Measurements from ENCODE around the gene C1QL2.

Gene C1QL2

DNA sequence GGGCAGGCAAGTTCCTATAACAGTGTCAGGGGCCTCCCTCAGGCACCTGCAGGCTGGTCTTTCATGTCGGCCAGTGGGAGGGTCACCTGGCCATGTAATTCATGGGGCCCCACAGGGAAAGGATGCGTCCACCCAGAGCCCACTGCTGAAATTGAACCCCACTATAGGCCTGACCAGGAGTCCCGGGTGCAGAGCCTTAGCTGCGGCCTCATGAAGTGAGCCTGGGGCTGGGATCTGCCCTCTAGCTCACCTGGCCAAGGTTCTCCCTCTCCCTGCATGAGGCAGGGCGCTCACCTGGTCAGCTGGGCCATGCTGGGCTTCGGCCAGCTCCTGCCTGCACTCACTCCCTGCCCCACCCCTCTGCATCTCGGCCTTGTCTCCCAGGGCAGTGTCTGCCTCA is 41.1 kb downstream of the C1QL2 start:
- TF ChIP-seq YY1 (IDR thresholded peaks at IDR 0.05; ENCODE audit: low read depth) (no peak), TEAD4 (IDR thresholded peaks at IDR 0.05) (no peak), CREB1 (IDR thresholded peaks at IDR 0.05; ENCODE audit: low read depth) (no peak), EP300 (IDR thresholded peaks at IDR 0.05; ENCODE audit: borderline replicate concordance) (no peak), TAF1 (IDR thresholded peaks at IDR 0.05; ENCODE audit: low read depth) (no peak), RAD21 (IDR thresholded peaks at IDR 0.05; ENCODE audit: low read depth) (no peak), ZBTB7A (IDR thresholded peaks at IDR 0.05; ENCODE audit: low read depth) (no peak), NFIC (IDR thresholded peaks at IDR 0.05) (no peak), FOXM1 (IDR thresholded peaks at IDR 0.05; ENCODE audit: borderline replicate concordance, low read depth) (no peak), CEBPB (IDR thresholded peaks at IDR 0.05) (no peak), EGR1 (IDR thresholded peaks at IDR 0.05) (no peak), TCF12 (IDR thresholded peaks at IDR 0.05; ENCODE audit: low read depth) (no peak)
- TF ChIP-seq, protein P1, sequence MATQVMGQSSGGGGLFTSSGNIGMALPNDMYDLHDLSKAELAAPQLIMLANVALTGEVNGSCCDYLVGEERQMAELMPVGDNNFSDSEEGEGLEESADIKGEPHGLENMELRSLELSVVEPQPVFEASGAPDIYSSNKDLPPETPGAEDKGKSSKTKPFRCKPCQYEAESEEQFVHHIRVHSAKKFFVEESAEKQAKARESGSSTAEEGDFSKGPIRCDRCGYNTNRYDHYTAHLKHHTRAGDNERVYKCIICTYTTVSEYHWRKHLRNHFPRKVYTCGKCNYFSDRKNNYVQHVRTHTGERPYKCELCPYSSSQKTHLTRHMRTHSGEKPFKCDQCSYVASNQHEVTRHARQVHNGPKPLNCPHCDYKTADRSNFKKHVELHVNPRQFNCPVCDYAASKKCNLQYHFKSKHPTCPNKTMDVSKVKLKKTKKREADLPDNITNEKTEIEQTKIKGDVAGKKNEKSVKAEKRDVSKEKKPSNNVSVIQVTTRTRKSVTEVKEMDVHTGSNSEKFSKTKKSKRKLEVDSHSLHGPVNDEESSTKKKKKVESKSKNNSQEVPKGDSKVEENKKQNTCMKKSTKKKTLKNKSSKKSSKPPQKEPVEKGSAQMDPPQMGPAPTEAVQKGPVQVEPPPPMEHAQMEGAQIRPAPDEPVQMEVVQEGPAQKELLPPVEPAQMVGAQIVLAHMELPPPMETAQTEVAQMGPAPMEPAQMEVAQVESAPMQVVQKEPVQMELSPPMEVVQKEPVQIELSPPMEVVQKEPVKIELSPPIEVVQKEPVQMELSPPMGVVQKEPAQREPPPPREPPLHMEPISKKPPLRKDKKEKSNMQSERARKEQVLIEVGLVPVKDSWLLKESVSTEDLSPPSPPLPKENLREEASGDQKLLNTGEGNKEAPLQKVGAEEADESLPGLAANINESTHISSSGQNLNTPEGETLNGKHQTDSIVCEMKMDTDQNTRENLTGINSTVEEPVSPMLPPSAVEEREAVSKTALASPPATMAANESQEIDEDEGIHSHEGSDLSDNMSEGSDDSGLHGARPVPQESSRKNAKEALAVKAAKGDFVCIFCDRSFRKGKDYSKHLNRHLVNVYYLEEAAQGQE (IDR thresholded peaks at IDR 0.05; ENCODE audit: low read depth), result no peak
- TF ChIP-seq, protein P2, sequence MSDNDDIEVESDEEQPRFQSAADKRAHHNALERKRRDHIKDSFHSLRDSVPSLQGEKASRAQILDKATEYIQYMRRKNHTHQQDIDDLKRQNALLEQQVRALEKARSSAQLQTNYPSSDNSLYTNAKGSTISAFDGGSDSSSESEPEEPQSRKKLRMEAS (IDR thresholded peaks at IDR 0.05), result no peak
- TF ChIP-seq, protein P3, sequence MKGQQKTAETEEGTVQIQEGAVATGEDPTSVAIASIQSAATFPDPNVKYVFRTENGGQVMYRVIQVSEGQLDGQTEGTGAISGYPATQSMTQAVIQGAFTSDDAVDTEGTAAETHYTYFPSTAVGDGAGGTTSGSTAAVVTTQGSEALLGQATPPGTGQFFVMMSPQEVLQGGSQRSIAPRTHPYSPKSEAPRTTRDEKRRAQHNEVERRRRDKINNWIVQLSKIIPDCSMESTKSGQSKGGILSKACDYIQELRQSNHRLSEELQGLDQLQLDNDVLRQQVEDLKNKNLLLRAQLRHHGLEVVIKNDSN (IDR thresholded peaks at IDR 0.05), result no peak

DNA sequence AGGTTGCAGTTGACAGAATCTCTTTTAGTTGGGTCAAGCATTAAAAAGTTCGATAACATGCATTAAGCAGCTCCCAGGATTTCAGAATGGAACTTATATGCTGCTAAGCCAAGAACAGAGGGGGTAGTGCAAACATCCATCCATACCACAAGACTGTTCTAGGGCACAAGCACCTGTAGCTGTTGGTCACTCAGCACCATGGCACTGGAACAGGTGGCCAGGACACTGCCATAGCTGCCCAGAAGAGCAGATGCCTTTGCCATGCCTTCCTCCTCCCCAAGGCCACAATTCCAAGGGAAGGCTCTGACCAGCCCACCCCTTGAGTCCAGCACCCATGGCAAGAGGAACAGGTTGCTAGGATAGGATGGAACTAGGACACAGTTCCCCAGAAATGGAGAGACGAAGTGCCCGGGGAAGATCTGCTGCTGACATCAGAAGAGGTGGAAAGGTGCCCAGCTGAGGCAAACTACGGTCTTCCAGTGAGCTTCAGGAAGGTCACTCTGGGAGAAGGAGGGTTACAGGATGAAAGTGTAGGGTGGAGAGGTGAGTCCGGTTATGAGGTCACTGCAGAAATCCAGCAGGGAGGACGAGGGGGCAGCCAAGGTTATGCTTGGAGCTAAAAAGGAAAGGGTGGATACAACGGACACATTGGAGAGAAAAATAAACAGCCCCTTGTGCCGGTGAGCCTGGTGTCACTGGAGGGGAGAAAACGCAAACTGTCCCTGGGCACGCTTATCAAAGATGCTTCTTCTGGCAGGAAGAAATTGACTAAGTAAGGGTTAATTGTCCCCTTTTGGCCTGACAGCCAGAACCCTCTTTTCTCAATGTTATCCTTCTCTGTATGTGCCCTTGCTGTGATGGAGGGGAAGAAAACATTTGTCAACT is 41.9 kb downstream of the C1QL2 start:
- no peak for TF ChIP-seq TAF1 (IDR thresholded peaks at IDR 0.05; ENCODE audit: low read depth)
- TF ChIP-seq TEAD4 (IDR thresholded peaks at IDR 0.05), result no peak
- no peak for TF ChIP-seq TCF12 (IDR thresholded peaks at IDR 0.05; ENCODE audit: low read depth)
- no peak for TF ChIP-seq NFIC (IDR thresholded peaks at IDR 0.05)
- TF ChIP-seq EP300 (IDR thresholded peaks at IDR 0.05; ENCODE audit: borderline replicate concordance), result no peak

DNA sequence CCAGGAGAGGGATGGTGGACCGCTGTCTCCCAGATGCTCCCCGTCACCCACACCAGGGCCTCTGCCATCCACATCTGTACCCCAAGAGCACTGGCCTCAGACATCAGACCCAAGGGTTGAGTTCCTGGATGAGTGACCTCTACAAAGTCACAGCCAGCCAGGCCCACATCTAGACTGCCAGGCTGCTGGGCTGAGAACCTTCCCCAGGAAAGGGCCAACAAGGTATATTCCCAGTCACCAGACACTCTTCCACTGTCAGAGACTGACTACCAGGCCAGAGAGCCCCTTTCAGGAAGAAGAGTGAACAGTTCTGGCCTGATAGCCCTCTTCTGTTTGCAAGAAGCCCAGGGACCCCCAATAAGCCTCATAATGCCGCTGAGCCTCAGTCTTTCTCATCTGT is 44.3 kb downstream of the C1QL2 start:
- TF ChIP-seq FOXM1 (IDR thresholded peaks at IDR 0.05; ENCODE audit: borderline replicate concordance, low read depth), result no peak
- no peak for TF ChIP-seq EP300 (IDR thresholded peaks at IDR 0.05; ENCODE audit: borderline replicate concordance)
- no peak for TF ChIP-seq TEAD4 (IDR thresholded peaks at IDR 0.05)
- no peak for TF ChIP-seq CEBPB (IDR thresholded peaks at IDR 0.05)
- no peak for TF ChIP-seq CREB1 (IDR thresholded peaks at IDR 0.05; ENCODE audit: low read depth)

DNA sequence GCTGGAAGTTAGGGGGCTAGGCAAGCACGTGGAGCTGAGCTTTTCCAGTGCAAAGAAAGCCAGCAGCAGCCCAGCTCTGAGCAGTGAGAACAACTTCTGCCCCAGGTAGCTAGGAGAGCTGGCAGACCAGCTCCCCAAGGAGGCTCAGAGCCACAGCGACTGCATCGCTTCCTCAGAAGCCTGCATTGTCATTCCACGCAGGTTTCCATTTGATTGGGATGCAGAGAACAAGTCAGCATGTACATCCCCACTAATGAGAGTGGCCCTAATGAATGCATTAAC is 45.1 kb downstream of the C1QL2 start:
- TF ChIP-seq, protein P1 (IDR thresholded peaks at IDR 0.05; ENCODE audit: low read depth), result no peak
- TF ChIP-seq, protein P3 (IDR thresholded peaks at IDR 0.05), result no peak
- TF ChIP-seq FOXM1 (IDR thresholded peaks at IDR 0.05; ENCODE audit: borderline replicate concordance, low read depth) (no peak), EGR1 (IDR thresholded peaks at IDR 0.05) (no peak), YY1 (IDR thresholded peaks at IDR 0.05; ENCODE audit: low read depth) (no peak), TCF12 (IDR thresholded peaks at IDR 0.05; ENCODE audit: low read depth) (no peak), RAD21 (IDR thresholded peaks at IDR 0.05; ENCODE audit: low read depth) (no peak), ZBTB7A (IDR thresholded peaks at IDR 0.05; ENCODE audit: low read depth) (no peak), TAF1 (IDR thresholded peaks at IDR 0.05; ENCODE audit: low read depth) (no peak), NFIC (IDR thresholded peaks at IDR 0.05) (no peak), CEBPB (IDR thresholded peaks at IDR 0.05) (no peak), TEAD4 (IDR thresholded peaks at IDR 0.05) (no peak), CREB1 (IDR thresholded peaks at IDR 0.05; ENCODE audit: low read depth) (no peak), EP300 (IDR thresholded peaks at IDR 0.05; ENCODE audit: borderline replicate concordance) (no peak)
- TF ChIP-seq, protein P2 (IDR thresholded peaks at IDR 0.05), result no peak

DNA sequence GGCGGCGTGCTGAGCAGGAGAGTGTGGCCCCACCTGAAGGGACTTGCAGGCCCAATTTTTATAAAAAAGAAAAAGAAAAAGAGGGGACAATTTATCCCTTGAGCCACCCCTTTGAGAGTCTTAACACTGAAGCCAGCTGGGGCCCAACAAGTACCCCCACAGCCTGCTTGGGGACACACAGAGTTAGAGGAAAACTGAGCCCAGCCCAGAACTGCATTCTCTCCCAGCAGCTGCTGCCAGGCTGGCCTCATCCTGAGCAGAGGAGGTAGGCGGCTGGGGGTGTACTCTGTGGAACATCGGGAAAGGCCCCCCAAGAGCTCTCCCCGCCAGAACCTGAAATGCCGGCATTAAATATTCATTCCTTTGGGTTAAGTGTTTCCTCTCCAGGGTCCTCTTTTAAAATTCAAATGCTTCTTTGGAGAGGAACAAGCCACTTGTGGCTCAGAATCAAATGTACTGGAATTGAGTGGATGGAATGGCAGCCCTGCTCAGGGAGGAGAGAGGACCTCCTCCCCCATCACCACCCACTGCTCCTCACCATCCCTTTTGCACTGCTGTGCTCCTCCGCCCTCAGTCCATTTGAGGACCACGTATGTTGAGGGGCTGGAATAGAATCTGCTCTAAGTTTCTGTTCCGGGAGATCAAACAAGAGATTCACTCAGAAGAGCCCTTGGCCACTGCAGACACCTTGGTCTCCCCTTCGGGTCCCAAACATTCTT is 45.6 kb downstream of the C1QL2 start:
- no peak for TF ChIP-seq TCF12 (IDR thresholded peaks at IDR 0.05; ENCODE audit: low read depth)
- TF ChIP-seq ZBTB7A (IDR thresholded peaks at IDR 0.05; ENCODE audit: low read depth), result no peak
- TF ChIP-seq, protein P3 (IDR thresholded peaks at IDR 0.05), result no peak
- no peak for TF ChIP-seq CEBPB (IDR thresholded peaks at IDR 0.05)
- TF ChIP-seq EGR1 (IDR thresholded peaks at IDR 0.05), result no peak
- TF ChIP-seq FOXM1 (IDR thresholded peaks at IDR 0.05; ENCODE audit: borderline replicate concordance, low read depth), result no peak
- no peak for TF ChIP-seq TAF1 (IDR thresholded peaks at IDR 0.05; ENCODE audit: low read depth)
- TF ChIP-seq TEAD4 (IDR thresholded peaks at IDR 0.05), result no peak
- no peak for TF ChIP-seq NFIC (IDR thresholded peaks at IDR 0.05)
- TF ChIP-seq, protein P1 (IDR thresholded peaks at IDR 0.05; ENCODE audit: low read depth), result no peak
- TF ChIP-seq RAD21 (IDR thresholded peaks at IDR 0.05; ENCODE audit: low read depth), result no peak
- no peak for TF ChIP-seq YY1 (IDR thresholded peaks at IDR 0.05; ENCODE audit: low read depth)
- TF ChIP-seq, protein P2 (IDR thresholded peaks at IDR 0.05), result no peak
- TF ChIP-seq EP300 (IDR thresholded peaks at IDR 0.05; ENCODE audit: borderline replicate concordance), result no peak
- TF ChIP-seq CREB1 (IDR thresholded peaks at IDR 0.05; ENCODE audit: low read depth), result no peak

All from Ishikawa (cell line).